HepG2 (cell line): ENCODE results near the gene IGFBP7. TPM values are rescaled to one million over a fixed set of nuclear protein-coding genes. Genes with fewer than 3 reads are reported as not detected.

Experiments used
- ATAC-seq: fragments of 200-7000 bp; cut with Tn5 transposase; 3 replicates; pipeline ENCODE4 v1.9.1; 2020; ENCODE audit warnings: mild to moderate bottlenecking, moderate library complexity
- BruUV-seq: library from RNA; stranded (reverse); fragments of 400-500 nt; replicated peaks from 2 replicates; lab custom pipeline; 2021; lab: Mats Ljungman, UMichigan
- CTCF ChIA-PET: fragments of 300-600 bp; formaldehyde crosslinking; extraction: SDS; loops from one replicate; lab custom pipeline; 2021; ENCODE audit warnings: low total read pairs, inconsistent platforms, low intra/inter-chr PET ratio; lab: Yijun Ruan, JAX
- POLR2A ChIA-PET: fragments of 350-600 bp; sonication (Branson Sonifier 250); formaldehyde crosslinking; loops from one replicate; lab custom pipeline; 2020; ENCODE audit warnings: antibody characterized with exemption, inconsistent platforms; lab: Yijun Ruan, JAX
- DNase-seq: peaks from one replicate; pipeline ENCODE4 v3.0.0-alpha.2; 2015; ENCODE audit warnings: low spot score
- FAIRE-seq: peaks from 3 replicates; lab custom pipeline; 2011; peaks lifted over from hg19 to GRCh38; lab: Jason Lieb, UNC
- H2AFZ ChIP-seq: one replicate; pipeline ENCODE4 v1.6.1; 2011; ENCODE audit warnings: low read length, inconsistent platforms
- H3K27ac ChIP-seq: fragments of 300-600 bp; 3 replicates; pipeline ENCODE4 v1.8.0; 2011; ENCODE audit warnings: mixed run types, mild to moderate bottlenecking, mixed read lengths, low read length, inconsistent platforms; ENCODE audit not compliant: insufficient read depth; ENCODE audit errors: extremely low read length
- H3K27me3 ChIP-seq, 2 experiments: fragments of 200-600 bp in 1 of 2; 2 replicates in 1 of 2; 3 replicates in 1 of 2; pipeline versions ENCODE4 v1.6.0 to v1.8.0; 2011; ENCODE audit warnings: low read length in 2 of 2, mild to moderate bottlenecking in 2 of 2, moderate library complexity in 2 of 2, inconsistent platforms in 1 of 2; ENCODE audit not compliant: insufficient read depth in 2 of 2, control insufficient read depth in 1 of 2
- H3K36me3 ChIP-seq, 2 experiments: fragments of 200-600 bp in 1 of 2; replicated peaks in 1 of 2; 2 replicates in 1 of 2; 3 replicates in 1 of 2; pipeline versions ENCODE4 v1.5.1 to v1.8.0; 2011; ENCODE audit warnings: low read length in 2 of 2, inconsistent platforms in 1 of 2; ENCODE audit not compliant: insufficient read depth in 2 of 2, control insufficient read depth in 1 of 2
- H3K4me1 ChIP-seq: 2 replicates; pipeline ENCODE4 v1.5.1; 2012; ENCODE audit warnings: low read length, inconsistent platforms; ENCODE audit not compliant: insufficient read depth
- H3K4me2 ChIP-seq: 2 replicates; pipeline ENCODE4 v1.6.0; 2011; ENCODE audit warnings: low read depth, low read length, inconsistent platforms
- H3K4me3 ChIP-seq, 3 experiments: fragments of 200-600 bp in 1 of 3; sonication (generic), shearing (Covaris generic) in 1 of 3; replicated peaks in 1 of 3; 2 replicates each; pipeline ENCODE4 v1.5.1; 2011 to 2016; ENCODE audit warnings: low read length in 3 of 3, inconsistent platforms in 2 of 3, low read depth in 2 of 3, mild to moderate bottlenecking in 2 of 3, control low read depth in 1 of 3, mixed read lengths in 1 of 3; ENCODE audit not compliant: insufficient read depth in 1 of 3
- H3K79me2 ChIP-seq: one replicate; pipeline ENCODE4 v1.6.1; 2011; ENCODE audit warnings: low read length, inconsistent platforms; ENCODE audit not compliant: insufficient read depth
- H3K9ac ChIP-seq: 2 replicates; pipeline ENCODE4 v1.6.0; 2011; ENCODE audit warnings: mild to moderate bottlenecking, low read depth, low read length, inconsistent platforms; ENCODE audit not compliant: insufficient read depth
- H3K9me3 ChIP-seq: 2 replicates; pipeline ENCODE4 v1.5.1; 2012; ENCODE audit warnings: mild to moderate bottlenecking, low read length
- H4K20me1 ChIP-seq: 2 replicates; pipeline ENCODE4 v1.6.0; 2011; ENCODE audit warnings: inconsistent platforms, mild to moderate bottlenecking, low read length, moderate library complexity; ENCODE audit not compliant: insufficient read depth
- AGO2 ChIP-seq: fragments of 200-400 bp; formaldehyde crosslinking; optimal IDR thresholded peaks from 2 replicates; pipeline ENCODE3; 2017; ENCODE audit warnings: mild to moderate bottlenecking, low read depth, low read length, moderate library complexity
- RAD51 ChIP-seq: fragments of 450-650 bp; IDR thresholded peaks from 2 replicates; pipeline ENCODE4 v1.6.1; 2016; ENCODE audit warnings: borderline replicate concordance
- SOX6 ChIP-seq, 2 experiments: fragments of 450-650 bp in 1 of 2; sonication (generic) in 1 of 2; formaldehyde crosslinking in 1 of 2; IDR thresholded peaks; 2 replicates each; pipeline versions ENCODE4 v1.4.0 to v1.6.1; 2017 to 2020; ENCODE audit warnings: antibody characterized with exemption in 1 of 2, mild to moderate bottlenecking in 1 of 2, missing genetic modification reagents in 1 of 2
- TCF12 ChIP-seq, 2 experiments: fragments of 450-650 bp in 1 of 2; sonication (generic) in 1 of 2; formaldehyde crosslinking in 1 of 2; IDR thresholded peaks; 2 replicates each; pipeline versions ENCODE4 v1.6.1 to v1.8.0; 2017 to 2022; ENCODE audit warnings: antibody characterized with exemption in 1 of 2, mild to moderate bottlenecking in 1 of 2, missing genetic modification reagents in 1 of 2, moderate library complexity in 1 of 2
- TEAD3 ChIP-seq: optimal IDR thresholded peaks from 2 replicates; pipeline ENCODE3; 2016; ENCODE audit warnings: borderline replicate concordance
- ZNF263 ChIP-seq: sonication (generic); formaldehyde crosslinking; IDR thresholded peaks from 2 replicates; pipeline ENCODE4 v1.4.0; 2020; ENCODE audit warnings: missing genetic modification reagents
- ZNF550 ChIP-seq: sonication (generic); formaldehyde crosslinking; IDR thresholded peaks from 2 replicates; pipeline ENCODE4 v1.4.0; 2020; ENCODE audit warnings: mild to moderate bottlenecking, missing genetic modification reagents, borderline replicate concordance
- ZNF570 ChIP-seq: sonication (generic); formaldehyde crosslinking; IDR thresholded peaks from 2 replicates; pipeline ENCODE4 v1.4.0; 2020; ENCODE audit warnings: mild to moderate bottlenecking, missing genetic modification reagents, borderline replicate concordance
- WGBS: methylation state at CpG from one replicate; pipeline ENCODE4 v1.1.6; 2017; ENCODE audit warnings: low lambda C conversion rate; 5-methylcytosine and 5-hydroxymethylcytosine counted together
- in situ Hi-C: cut with HindIII; loops from 2 replicates; pipeline ENCODE4 v1.10.0; 2017; ENCODE audit warnings: low pct_unique_long_range_greater_than_20kb; ENCODE audit not compliant: extremely low pct_ligation_motif_present
- intact Hi-C: fragments of 100-400 bp; cut with micrococcal nuclease; formaldehyde crosslinking; loops from one replicate; pipeline ENCODE4 v1.10.0; 2022; ENCODE audit not compliant: unreplicated experiment
- polyA plus RNA-seq, 8 experiments: library from polyadenylated mRNA; depleted of rRNA in 3 of 8; stranded (reverse) in 7 of 8; unstranded in 1 of 8; fragments of >200 nt; fragmentation: Illumina TruSeq in 4 of 8; extraction: Trizol in 4 of 8; gene quantifications; 2 replicates each; pipeline versions ENCODE4 v1.2.1 to v1.2.3, GENCODE V29; 2011 to 2016; ENCODE audit warnings: low read depth in 4 of 8, missing spikeins in 1 of 8, mixed read lengths in 1 of 8; ENCODE audit not compliant: insufficient read depth in 1 of 8
- total RNA-seq, 5 experiments: library from RNA; depleted of rRNA; stranded (reverse); fragments of >200 nt; fragmentation: Illumina TruSeq; extraction: Trizol; gene quantifications; 2 replicates each; pipeline ENCODE4 v1.2.3, GENCODE V29; 2016; ENCODE audit warnings: low read depth in 1 of 5
- TF ChIP-seq, protein P1 (sequence below): sonication (generic); formaldehyde crosslinking; IDR thresholded peaks from 2 replicates; pipeline ENCODE4 v1.4.0; 2020; ENCODE audit warnings: missing genetic modification reagents
- TF ChIP-seq, protein P2 (sequence below): sonication (generic); formaldehyde crosslinking; IDR thresholded peaks from 2 replicates; pipeline ENCODE4 v1.5.1; 2020; ENCODE audit warnings: missing genetic modification reagents, mild to moderate bottlenecking, borderline replicate concordance

IGFBP7 gene
- total and polyA plus RNA-seq, 2 of the 13 experiments (the other 11 are each of a cell fraction or from before 2014, with no cell fraction given), result 1.1 to 1.3 TPM

- H3K36me3 ChIP-seq, result no peaks in the 10 kb centered on the region
- H3K4me2 ChIP-seq, result no peak overlapping the region
- CTCF ChIA-PET, result no interaction called here
- POLR2A ChIA-PET, result interaction anchor here (1.0 kb wide), 1 partner anchor 8 kb away, joined by 4 read pairs; no protein-coding TSS in a partner anchor
- H3K9ac ChIP-seq, result no peak overlapping the region
- H3K4me1 ChIP-seq, result no peaks in the 10 kb centered on the region
- in situ Hi-C loops (loop anchor here (5.0 kb wide), 1 partner anchor 115 kb away; no protein-coding TSS in a partner anchor), intact Hi-C loops (no loop called here)
- peaks cover 0 to under 1% of the 10 kb centered on the region in 2 experiments; a peak in 1 of 5 replicates for H3K27me3 ChIP-seq
- DNase-seq, result no peak
- 88% methylated on average over 4 of the region's 5 CpGs for WGBS
- no peak overlapping the region for H2AFZ ChIP-seq
- no peak for FAIRE-seq
- TF ChIP-seq, protein P1, sequence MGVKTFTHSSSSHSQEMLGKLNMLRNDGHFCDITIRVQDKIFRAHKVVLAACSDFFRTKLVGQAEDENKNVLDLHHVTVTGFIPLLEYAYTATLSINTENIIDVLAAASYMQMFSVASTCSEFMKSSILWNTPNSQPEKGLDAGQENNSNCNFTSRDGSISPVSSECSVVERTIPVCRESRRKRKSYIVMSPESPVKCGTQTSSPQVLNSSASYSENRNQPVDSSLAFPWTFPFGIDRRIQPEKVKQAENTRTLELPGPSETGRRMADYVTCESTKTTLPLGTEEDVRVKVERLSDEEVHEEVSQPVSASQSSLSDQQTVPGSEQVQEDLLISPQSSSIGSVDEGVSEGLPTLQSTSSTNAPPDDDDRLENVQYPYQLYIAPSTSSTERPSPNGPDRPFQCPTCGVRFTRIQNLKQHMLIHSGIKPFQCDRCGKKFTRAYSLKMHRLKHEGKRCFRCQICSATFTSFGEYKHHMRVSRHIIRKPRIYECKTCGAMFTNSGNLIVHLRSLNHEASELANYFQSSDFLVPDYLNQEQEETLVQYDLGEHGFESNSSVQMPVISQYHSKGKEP (CRISPR knock-in tag), result no peak
- TF ChIP-seq TCF12 (IDR thresholded peaks at IDR 0.05), result no peak
- TF ChIP-seq TCF12 (CRISPR knock-in tag; IDR thresholded peaks at IDR 0.05), result no peak
- no peak for TF ChIP-seq ZNF263
- no peak for TF ChIP-seq AGO2
- no peak for TF ChIP-seq ZNF570 (CRISPR knock-in tag)
- no peak for TF ChIP-seq ZNF550 (CRISPR knock-in tag)
- no peak for TF ChIP-seq SOX6 (IDR thresholded peaks at IDR 0.05)
- TF ChIP-seq SOX6 (CRISPR knock-in tag; IDR thresholded peaks at IDR 0.05), result no peak
- TF ChIP-seq RAD51, result no peak
- no peak for TF ChIP-seq TEAD3 (CRISPR knock-in tag)
- TF ChIP-seq, protein P2, sequence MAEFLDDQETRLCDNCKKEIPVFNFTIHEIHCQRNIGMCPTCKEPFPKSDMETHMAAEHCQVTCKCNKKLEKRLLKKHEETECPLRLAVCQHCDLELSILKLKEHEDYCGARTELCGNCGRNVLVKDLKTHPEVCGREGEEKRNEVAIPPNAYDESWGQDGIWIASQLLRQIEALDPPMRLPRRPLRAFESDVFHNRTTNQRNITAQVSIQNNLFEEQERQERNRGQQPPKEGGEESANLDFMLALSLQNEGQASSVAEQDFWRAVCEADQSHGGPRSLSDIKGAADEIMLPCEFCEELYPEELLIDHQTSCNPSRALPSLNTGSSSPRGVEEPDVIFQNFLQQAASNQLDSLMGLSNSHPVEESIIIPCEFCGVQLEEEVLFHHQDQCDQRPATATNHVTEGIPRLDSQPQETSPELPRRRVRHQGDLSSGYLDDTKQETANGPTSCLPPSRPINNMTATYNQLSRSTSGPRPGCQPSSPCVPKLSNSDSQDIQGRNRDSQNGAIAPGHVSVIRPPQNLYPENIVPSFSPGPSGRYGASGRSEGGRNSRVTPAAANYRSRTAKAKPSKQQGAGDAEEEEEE, result no peak
- BruUV-seq, result no TSS peak
- no peak for ATAC-seq
- H3K4me3 ChIP-seq, result no peak overlapping the region
- no peaks in the 10 kb centered on the region for H3K79me2 ChIP-seq
- no peaks in the 10 kb centered on the region for H4K20me1 ChIP-seq
- no peaks in the 10 kb centered on the region for H3K9me3 ChIP-seq
- no peak overlapping the region for H3K27ac ChIP-seq
These were observed 67.4 kb downstream of the IGFBP7 start for GRCh38 chr4:57042711-57043169.
